ENCODE results near the gene CFAP77.

DNA sequence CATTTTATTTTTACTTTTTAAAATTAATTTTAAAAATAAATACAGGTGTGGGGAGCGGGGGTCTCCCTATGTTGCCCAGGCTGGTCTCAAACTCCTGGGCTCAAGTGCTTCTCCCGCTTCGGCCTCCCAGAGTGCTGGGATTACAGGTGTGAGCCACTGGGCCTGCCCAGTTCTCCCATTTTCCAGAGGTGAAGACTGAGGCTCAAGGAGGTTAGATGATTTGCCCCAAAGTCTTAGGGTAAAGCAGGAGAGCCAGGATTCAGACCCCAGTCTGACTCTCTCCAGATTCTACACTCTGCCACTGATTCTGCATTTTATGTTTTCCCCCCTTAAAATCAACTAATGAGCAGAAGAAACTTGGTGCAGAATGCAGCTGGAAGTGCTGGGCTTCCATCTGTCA, 36.9 kb downstream of the CFAP77 start:
- TF ChIP-seq, protein P1, sequence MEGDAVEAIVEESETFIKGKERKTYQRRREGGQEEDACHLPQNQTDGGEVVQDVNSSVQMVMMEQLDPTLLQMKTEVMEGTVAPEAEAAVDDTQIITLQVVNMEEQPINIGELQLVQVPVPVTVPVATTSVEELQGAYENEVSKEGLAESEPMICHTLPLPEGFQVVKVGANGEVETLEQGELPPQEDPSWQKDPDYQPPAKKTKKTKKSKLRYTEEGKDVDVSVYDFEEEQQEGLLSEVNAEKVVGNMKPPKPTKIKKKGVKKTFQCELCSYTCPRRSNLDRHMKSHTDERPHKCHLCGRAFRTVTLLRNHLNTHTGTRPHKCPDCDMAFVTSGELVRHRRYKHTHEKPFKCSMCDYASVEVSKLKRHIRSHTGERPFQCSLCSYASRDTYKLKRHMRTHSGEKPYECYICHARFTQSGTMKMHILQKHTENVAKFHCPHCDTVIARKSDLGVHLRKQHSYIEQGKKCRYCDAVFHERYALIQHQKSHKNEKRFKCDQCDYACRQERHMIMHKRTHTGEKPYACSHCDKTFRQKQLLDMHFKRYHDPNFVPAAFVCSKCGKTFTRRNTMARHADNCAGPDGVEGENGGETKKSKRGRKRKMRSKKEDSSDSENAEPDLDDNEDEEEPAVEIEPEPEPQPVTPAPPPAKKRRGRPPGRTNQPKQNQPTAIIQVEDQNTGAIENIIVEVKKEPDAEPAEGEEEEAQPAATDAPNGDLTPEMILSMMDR (IDR thresholded peaks at IDR 0.05) = no peak
- no peak for TF ChIP-seq POLR2A (IDR thresholded peaks at IDR 0.05)
- TF ChIP-seq POLR2AphosphoS5 (IDR thresholded peaks at IDR 0.05) = no peak

All from breast epithelium (tissue), 3 donors.